PC-9 (cell line): Measurements from ENCODE around the gene TNFSF11. TPM values are rescaled to one million over a fixed set of nuclear protein-coding genes. Genes with fewer than 3 reads are reported as not detected.

Source experiments
- BruUV-seq: library from RNA; stranded (reverse); fragments of 400-500 nt; replicated peaks from 2 replicates; lab custom pipeline; 2021; lab: Mats Ljungman, UMichigan
- CTCF ChIA-PET: fragments of 300-600 bp; sonication (Branson Sonifier 250); formaldehyde crosslinking; loops from one replicate; lab custom pipeline; 2022; ENCODE audit warnings: antibody characterized with exemption; lab: Charles Lee
- POLR2A ChIA-PET: fragments of 300-600 bp; sonication (Branson Sonifier 250); formaldehyde crosslinking; loops from one replicate; lab custom pipeline; 2022; ENCODE audit warnings: antibody characterized with exemption; ENCODE audit not compliant: unreplicated experiment; lab: Charles Lee
- DNase-seq, 2 experiments: peaks; one replicate each; pipeline versions ENCODE4 v3.0.0 to v3.0.0-alpha.2; 2015 to 2022; ENCODE audit warnings: mixed read lengths in 1 of 2
- H2AFZ ChIP-seq: fragments of 200-600 bp; sonication (generic); 2 replicates; pipeline ENCODE4 v1.8.1; 2017; ENCODE audit warnings: antibody characterized with exemption
- H3F3A ChIP-seq: fragments of 200-600 bp; sonication (generic); 2 replicates; pipeline ENCODE4 v1.8.1; 2017; ENCODE audit warnings: antibody characterized with exemption, mild to moderate bottlenecking, low read depth; ENCODE audit not compliant: insufficient read depth
- H3K27ac ChIP-seq: fragments of 200-600 bp; sonication (generic); 2 replicates; pipeline ENCODE4 v1.6.1; 2016; ENCODE audit warnings: mixed run types
- H3K27me3 ChIP-seq: fragments of 200-600 bp; sonication (generic); 2 replicates; pipeline ENCODE4 v1.6.1; 2016; ENCODE audit warnings: low read depth, mixed run types; ENCODE audit not compliant: insufficient read depth
- H3K36me3 ChIP-seq: fragments of 200-600 bp; sonication (generic); 2 replicates; pipeline ENCODE4 v1.6.1; 2016; ENCODE audit warnings: low read depth, mixed run types
- H3K4me1 ChIP-seq: fragments of 200-600 bp; sonication (generic); replicated peaks from 2 replicates; pipeline ENCODE4 v1.6.1; 2016; ENCODE audit warnings: mixed run types; ENCODE audit not compliant: insufficient read depth
- H3K4me2 ChIP-seq: fragments of 200-600 bp; sonication (generic); 2 replicates; pipeline ENCODE4 v1.6.1; 2017; ENCODE audit warnings: mixed run types
- H3K4me3 ChIP-seq: fragments of 200-600 bp; sonication (generic); 2 replicates; pipeline ENCODE4 v1.6.1; 2016; ENCODE audit warnings: mixed run types
- H3K79me2 ChIP-seq: fragments of 200-600 bp; sonication (generic); 2 replicates; pipeline ENCODE4 v1.6.1; 2017; ENCODE audit warnings: low read depth, mixed run types
- H3K9me2 ChIP-seq: fragments of 200-600 bp; sonication (generic); 2 replicates; pipeline ENCODE4 v1.8.1; 2017; ENCODE audit warnings: mild to moderate bottlenecking; ENCODE audit not compliant: insufficient read depth
- H3K9me3 ChIP-seq: fragments of 200-600 bp; sonication (generic); 2 replicates; pipeline ENCODE4 v1.8.1; 2016; ENCODE audit warnings: low read depth; ENCODE audit not compliant: insufficient read depth
- H4K20me1 ChIP-seq: fragments of 200-600 bp; sonication (generic); 2 replicates; pipeline ENCODE4 v1.8.1; 2017; ENCODE audit not compliant: insufficient read depth
- CTCF ChIP-seq: fragments of 200-600 bp; sonication (generic); conservative IDR thresholded peaks from 2 replicates; pipeline ENCODE4 v1.6.1; 2017; ENCODE audit warnings: mixed run types, antibody characterized with exemption, mild to moderate bottlenecking, moderate library complexity
- EZH2 ChIP-seq: fragments of 200-600 bp; sonication (generic); IDR thresholded peaks from 2 replicates; pipeline ENCODE4 v1.8.0; 2017; ENCODE audit warnings: antibody characterized with exemption, low read depth
- intact Hi-C: fragments of 100-400 bp; cut with micrococcal nuclease; formaldehyde crosslinking; loops from one replicate; pipeline ENCODE4 v1.10.0; 2022; ENCODE audit not compliant: unreplicated experiment
- total RNA-seq: library from RNA; stranded (reverse); gene quantifications from 2 replicates; pipeline ENCODE4 v1.2.3, GENCODE V29; 2021

TNFSF11 gene
- total RNA-seq, 1 experiment from 2014 or later, result not detected

- no peaks in the 10 kb centered on the region for H3K27me3 ChIP-seq
- no peak overlapping the region for H2AFZ ChIP-seq
- no TSS peak for BruUV-seq
- H3K36me3 ChIP-seq, result no peaks in the 10 kb centered on the region
- intact Hi-C loops, result no loop called here
- no peak for DNase-seq
- no peaks in the 10 kb centered on the region for H3K4me1 ChIP-seq
- H3K9me3 ChIP-seq, result no peaks in the 10 kb centered on the region
- H3K4me3 ChIP-seq, result no peak overlapping the region
- H3K79me2 ChIP-seq, result no peaks in the 10 kb centered on the region
- H4K20me1 ChIP-seq, result no peaks in the 10 kb centered on the region
- no peak for TF ChIP-seq EZH2
- no peak for TF ChIP-seq CTCF
- H3K9me2 ChIP-seq, result no peaks in the 10 kb centered on the region
- no peak overlapping the region for H3K27ac ChIP-seq
- no peak overlapping the region for H3K4me2 ChIP-seq
- ChIA-PET CTCF (no interaction called here), POLR2A (no interaction called here)
- H3F3A ChIP-seq, result no peaks in the 10 kb centered on the region
These were observed 43.3 kb downstream of the TNFSF11 start for GRCh38 chr13:42617221-42617620.

GRCh38 chr13:42623916-42624315, 50.0 kb downstream of the TNFSF11 start:
- no peak for DNase-seq
- Histone ChIP-seq H3K9me3 (no peaks in the 10 kb centered on the region), H3K4me2 (no peak overlapping the region), H4K20me1 (no peaks in the 10 kb centered on the region), H3K4me3 (no peak overlapping the region), H3K79me2 (no peaks in the 10 kb centered on the region), H2AFZ (no peak overlapping the region), H3K27me3 (no peaks in the 10 kb centered on the region), H3K36me3 (no peaks in the 10 kb centered on the region), H3K4me1 (no peaks in the 10 kb centered on the region), H3K9me2 (no peaks in the 10 kb centered on the region), H3F3A (no peaks in the 10 kb centered on the region), H3K27ac (no peak overlapping the region)
- ChIA-PET POLR2A (no interaction called here), CTCF (no interaction called here)
- TF ChIP-seq CTCF (no peak), EZH2 (no peak)
- BruUV-seq, result no TSS peak
- intact Hi-C loops, result no loop called here

- H2AFZ ChIP-seq, result no peak overlapping the region
- intact Hi-C loops, result no loop called here
- H3K4me2 ChIP-seq, result no peak overlapping the region
- POLR2A ChIA-PET, result no interaction called here
- H3F3A ChIP-seq, result no peaks in the 10 kb centered on the region
- H3K79me2 ChIP-seq, result no peaks in the 10 kb centered on the region
- no peak for DNase-seq
- no peaks in the 10 kb centered on the region for H3K9me3 ChIP-seq
- BruUV-seq, result no TSS peak
- CTCF ChIA-PET, result no interaction called here
- H3K27ac ChIP-seq, result no peak overlapping the region
- H3K9me2 ChIP-seq, result no peaks in the 10 kb centered on the region
- H3K4me1 ChIP-seq, result no peaks in the 10 kb centered on the region
- no peak overlapping the region for H3K4me3 ChIP-seq
- H3K36me3 ChIP-seq, result no peaks in the 10 kb centered on the region
- H4K20me1 ChIP-seq, result no peaks in the 10 kb centered on the region
- TF ChIP-seq CTCF (no peak), EZH2 (no peak)
- no peaks in the 10 kb centered on the region for H3K27me3 ChIP-seq
These were observed 51.7 kb downstream of the TNFSF11 start for GRCh38 chr13:42625611-42626010.
